Upper lobe of left lung (tissue), 6 donors: Measurements from ENCODE around the gene DERL3. TPM values are rescaled to one million over a fixed set of nuclear protein-coding genes. Genes with fewer than 3 reads are reported as not detected.

ENCODE experiments used
- ATAC-seq, 2 donors: fragments of 200-7000 bp; cut with Tn5 transposase; one replicate each; pipeline ENCODE4 v1.9.1; 2022; ENCODE audit warnings: mild to moderate bottlenecking in 2 of 2, moderate library complexity in 2 of 2; ENCODE audit not compliant: low FRiP score in 2 of 2
- DNase-seq, 2 donors: peaks; one replicate each; pipeline ENCODE4 v3.0.0-alpha.2; 2019 to 2020
- H3K27ac ChIP-seq, 4 donors: fragments of 200-600 bp; sonication (generic); one replicate each; pipeline ENCODE4 v1.5.1; 2016 to 2019
- H3K27me3 ChIP-seq, 4 donors: fragments of 200-600 bp; sonication (generic); one replicate each; pipeline ENCODE4 v1.5.1; 2017 to 2019
- H3K36me3 ChIP-seq, 4 donors: fragments of 200-600 bp; sonication (generic); one replicate each; pipeline ENCODE4 v1.5.1; 2016 to 2019
- H3K4me1 ChIP-seq, 4 donors: fragments of 200-600 bp; sonication (generic); one replicate each; pipeline ENCODE4 v1.5.1; 2018 to 2019
- H3K4me3 ChIP-seq, 4 donors: fragments of 200-600 bp; sonication (generic); one replicate each; pipeline ENCODE4 v1.5.1; 2017 to 2019; ENCODE audit warnings: mild to moderate bottlenecking in 2 of 4, moderate library complexity in 1 of 4
- H3K9me3 ChIP-seq, 4 donors: fragments of 200-600 bp; sonication (generic); one replicate each; pipeline ENCODE4 v1.5.1; 2018 to 2019
- CTCF ChIP-seq, 6 experiments: fragments of 450-650 bp in 4 of 6; fragments of 200-600 bp in 2 of 6; sonication (generic) in 2 of 6; IDR thresholded peaks; one replicate each; pipeline ENCODE4 v1.5.1; 2016 to 2019; ENCODE audit warnings: antibody characterized with exemption in 6 of 6
- EP300 ChIP-seq, 4 donors: sonication (generic); formaldehyde crosslinking; IDR thresholded peaks; one replicate each; pipeline ENCODE4 v1.5.1; 2017; ENCODE audit warnings: antibody characterized with exemption in 4 of 4, control low read depth in 2 of 4
- POLR2A ChIP-seq, 4 donors: fragments of 450-650 bp; IDR thresholded peaks; one replicate each; pipeline ENCODE4 v1.5.1; 2016 to 2017; ENCODE audit warnings: antibody characterized with exemption in 4 of 4, mild to moderate bottlenecking in 2 of 4
- POLR2AphosphoS5 ChIP-seq, 2 donors: sonication (generic); formaldehyde crosslinking; IDR thresholded peaks; one replicate each; pipeline ENCODE4 v1.5.1; 2017; ENCODE audit warnings: antibody characterized with exemption in 2 of 2
- WGBS, 2 donors: methylation state at CpG; one replicate each; pipeline ENCODE4 v1.1.5; 2017 to 2018; 5-methylcytosine and 5-hydroxymethylcytosine counted together
- total RNA-seq, 6 donors: library from RNA; depleted of rRNA in 4 of 6; stranded (reverse); fragments of >200 nt in 4 of 6; gene quantifications; one replicate each; pipeline versions ENCODE4 v1.1.0 to v1.2.1, GENCODE V29; 2016 to 2021
- donor health status: DM: no; HTN: no; CAD: no; lungs with moderate emphysema.
- donor health status: DM: no; HTN: yes; CAD: no; lungs with severe emphysema.

Gene DERL3
- total RNA-seq, 6 donors from 2014 or later: 1.9 to 14.8 (median 5.5) TPM

GRCh38 chr22:23842599-23842998 is 3.8 kb upstream of the DERL3 start:
- Histone ChIP-seq H3K4me1 (peaks cover 23 to 33% (median 25%) of the 10 kb centered on the region in 4 donors), H3K9me3 (no peaks in the 10 kb centered on the region), H3K36me3 (no peaks in the 10 kb centered on the region), H3K27me3 (no peaks in the 10 kb centered on the region), H3K4me3 (no peak overlapping the region), H3K27ac (no peak overlapping the region)
- TF ChIP-seq EP300 (IDR thresholded peaks at IDR 0.05) (no peak), POLR2AphosphoS5 (IDR thresholded peaks at IDR 0.05) (no peak), POLR2A (IDR thresholded peaks at IDR 0.05) (no peak), CTCF (IDR thresholded peaks at IDR 0.05) (no peak)
- ATAC-seq (no peak), DNase-seq (no peak)
- WGBS, 2 donors: 77 to 91% methylated on average over 3 to 4 of the region's 4 CpGs

DNA sequence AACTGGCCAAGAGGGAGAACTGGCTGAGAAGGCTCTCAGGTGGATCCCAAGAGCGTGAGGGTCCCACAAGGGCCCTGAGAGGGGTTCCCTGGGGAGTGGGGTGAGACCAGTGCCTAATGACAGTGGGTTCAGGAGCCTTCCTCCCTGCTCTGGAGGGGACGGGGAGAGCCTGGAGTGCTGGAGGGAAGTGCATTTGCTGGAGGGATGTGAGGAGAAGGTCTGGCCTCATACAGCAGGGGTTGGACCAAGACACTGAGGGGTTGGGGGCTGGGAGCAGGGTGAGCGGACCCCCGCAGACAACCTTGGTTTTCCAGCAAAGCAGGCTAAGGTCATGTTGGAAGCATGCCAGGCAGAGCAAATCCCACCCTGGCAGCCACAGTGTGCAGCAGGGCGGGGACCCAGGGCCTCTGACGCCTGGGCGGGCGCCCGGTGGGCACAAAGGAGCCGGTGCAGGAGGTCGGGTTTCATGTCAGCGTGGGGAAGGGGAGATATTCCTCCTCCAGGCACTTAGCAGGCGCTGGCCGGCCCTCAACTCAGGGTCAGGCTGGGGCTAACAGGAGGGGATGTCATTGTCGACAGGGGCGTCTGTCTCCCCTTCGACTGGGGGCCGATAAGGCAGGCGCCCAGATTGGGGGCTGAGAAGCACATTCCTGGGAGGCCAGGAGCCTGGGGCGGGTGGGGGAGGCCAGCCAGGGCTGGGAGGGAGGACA is 3.1 kb upstream of the DERL3 start:
- H3K4me1 ChIP-seq: peaks cover 23 to 33% (median 25%) of the 10 kb centered on the region in 4 donors
- no peak for TF ChIP-seq POLR2AphosphoS5 (IDR thresholded peaks at IDR 0.05)
- no peak for TF ChIP-seq CTCF (IDR thresholded peaks at IDR 0.05)
- TF ChIP-seq EP300 (IDR thresholded peaks at IDR 0.05): no peak
- no peak for TF ChIP-seq POLR2A (IDR thresholded peaks at IDR 0.05)
- no peaks in the 10 kb centered on the region for H3K36me3 ChIP-seq
- no peaks in the 10 kb centered on the region for H3K27me3 ChIP-seq
- WGBS, 2 donors: 76 to 91% methylated on average over 11 to 20 of the region's 20 CpGs
- DNase-seq (no peak), ATAC-seq (no peak)
- H3K4me3 ChIP-seq: no peak overlapping the region
- H3K27ac ChIP-seq: no peak overlapping the region
- no peaks in the 10 kb centered on the region for H3K9me3 ChIP-seq

DNA sequence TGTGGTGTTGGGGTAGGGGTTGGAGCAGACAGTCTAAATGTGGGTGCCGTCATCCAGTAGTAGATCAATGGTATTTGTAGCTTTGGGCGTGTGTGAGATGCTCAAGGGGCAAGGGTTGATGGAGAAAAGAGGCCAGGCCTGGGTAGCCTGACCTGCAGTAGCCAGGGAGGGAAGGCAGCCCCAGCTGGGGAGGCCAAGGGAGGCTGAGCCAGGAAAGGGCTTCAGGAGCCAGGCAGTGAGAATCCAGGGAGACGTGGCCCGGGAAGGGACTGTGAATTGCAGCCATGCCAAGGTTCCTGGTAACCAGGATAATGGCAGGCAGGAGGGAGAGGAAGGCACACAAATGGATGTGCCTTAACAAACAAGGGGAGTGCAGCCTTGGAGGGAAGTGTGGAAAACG is 2.5 kb upstream of the DERL3 start:
- H3K4me3 ChIP-seq: no peak overlapping the region
- no peak for ATAC-seq

GRCh38 chr22:23840026-23840425 is 1.2 kb upstream of the DERL3 start:
- 85 to 94% methylated on average over 7 of the region's 7 CpGs for WGBS, 2 donors
- DNase-seq: no peak
- H3K9me3 ChIP-seq: no peaks in the 10 kb centered on the region
- H3K4me1 ChIP-seq: peaks cover 21 to 33% (median 24%) of the 10 kb centered on the region in 4 donors
- TF ChIP-seq EP300 (IDR thresholded peaks at IDR 0.05): no peak
- no peak overlapping the region for H3K4me3 ChIP-seq
- no peak for ATAC-seq
- no peak overlapping the region for H3K27ac ChIP-seq
- H3K27me3 ChIP-seq: no peaks in the 10 kb centered on the region
- peaks cover 0 to 14% (median 12%) of the 10 kb centered on the region in 4 donors for H3K36me3 ChIP-seq

More for the DNA sequence above, 2.5 kb upstream of the DERL3 start:
- no peak overlapping the region for H3K27ac ChIP-seq
- peaks cover 22 to 33% (median 25%) of the 10 kb centered on the region in 4 donors for H3K4me1 ChIP-seq
- 88 to 90% methylated on average over 5 of the region's 5 CpGs for WGBS, 2 donors
- DNase-seq: no peak
- peaks cover 0 to 1% (median 0%) of the 10 kb centered on the region in 4 donors for H3K36me3 ChIP-seq
- no peaks in the 10 kb centered on the region for H3K9me3 ChIP-seq
- H3K27me3 ChIP-seq: no peaks in the 10 kb centered on the region
- TF ChIP-seq CTCF (IDR thresholded peaks at IDR 0.05) (no peak), POLR2AphosphoS5 (IDR thresholded peaks at IDR 0.05) (no peak), POLR2A (IDR thresholded peaks at IDR 0.05) (no peak), EP300 (IDR thresholded peaks at IDR 0.05) (no peak)

- peak overlapping the region in 2 of 4 donors; percentile 8 to 52 for H3K27ac ChIP-seq
- no peaks in the 10 kb centered on the region for H3K27me3 ChIP-seq
- peak overlapping the region; percentile 5 to 62 (median 54) for H3K4me3 ChIP-seq
- 26 to 61% methylated on average over 10 to 38 of the region's 41 CpGs for WGBS, 2 donors
- DNase-seq (peak in 1 of 2 donors; percentile 86), ATAC-seq (no peak)
- H3K36me3 ChIP-seq: peaks cover 0 to 33% (median 29%) of the 10 kb centered on the region in 4 donors
- TF ChIP-seq POLR2AphosphoS5 (IDR thresholded peaks at IDR 0.05): no peak
- peaks cover 16 to 23% (median 17%) of the 10 kb centered on the region in 4 donors for H3K4me1 ChIP-seq
- no peaks in the 10 kb centered on the region for H3K9me3 ChIP-seq
Observed at GRCh38 chr22:23837911-23838680, 710 bp downstream of the DERL3 start.
